Measurements from ENCODE around the gene MAGIX. TPM values are rescaled to one million over a fixed set of nuclear protein-coding genes. Genes with fewer than 3 reads are reported as not detected.

MAGIX gene
- total RNA-seq, 2 experiments from 2014 or later = 0.89 to 0.93 TPM

DNA sequence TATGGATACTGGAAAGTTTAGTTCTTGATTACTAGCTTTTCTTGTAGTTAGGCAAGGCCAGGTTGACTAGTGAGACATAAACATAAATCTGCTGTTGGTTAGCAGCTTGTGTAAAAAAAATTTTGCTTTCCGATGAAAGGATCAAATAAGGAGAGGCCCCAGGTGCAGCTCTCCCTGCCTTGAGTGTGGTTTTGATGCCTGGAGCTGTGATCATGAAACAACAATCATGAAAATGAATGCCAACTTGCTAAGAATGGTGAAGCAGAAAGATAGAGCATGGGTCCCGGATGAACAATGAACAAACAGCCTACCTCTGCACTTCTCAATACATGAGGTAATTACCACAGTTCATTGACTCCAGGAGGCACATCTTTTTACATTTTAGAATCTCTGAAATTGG, 51.9 kb downstream of the MAGIX start:
- ATAC-seq (ENCODE audit: poor library complexity) = no peak
- POLR2A ChIA-PET = no interaction called here

DNA sequence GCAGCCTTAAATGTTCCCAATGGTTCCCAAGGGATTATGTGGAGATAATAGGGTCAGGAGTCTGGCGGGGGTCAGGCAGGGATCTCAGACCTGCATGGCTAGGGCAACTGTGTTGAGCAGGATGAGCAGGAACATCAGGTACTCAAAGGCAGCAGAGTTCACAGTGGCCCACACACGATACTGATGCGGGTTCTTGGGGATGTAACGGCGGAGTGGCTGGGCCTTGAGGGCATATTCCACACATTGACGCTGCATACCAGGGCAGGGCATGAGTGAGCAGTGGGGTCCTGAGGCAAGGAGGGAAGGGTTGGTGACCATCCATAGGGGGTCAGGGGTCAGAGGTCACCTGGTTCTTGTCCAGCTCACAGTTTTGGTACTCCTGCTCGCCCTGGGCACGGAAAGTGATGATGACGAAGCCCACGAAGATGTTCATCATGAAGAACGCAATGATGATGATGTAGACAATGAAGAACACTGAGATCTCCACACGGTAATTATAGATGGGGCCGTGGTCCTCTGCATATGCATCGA, 52.5 kb downstream of the MAGIX start:
- Mint-ChIP-seq H3K9me3 (no peaks in the 10 kb centered on the region), H3K27me3 (no peaks in the 10 kb centered on the region), H3K4me1 (ENCODE audit: low read depth) (no peaks in the 10 kb centered on the region), H3K36me3 (ENCODE audit: low read depth) (no peaks in the 10 kb centered on the region), H3K4me3 (no peak overlapping the region), H3K27ac (no peak overlapping the region)
- Histone ChIP-seq H3K27me3 (ENCODE audit: control insufficient read depth in 1 of 2, insufficient read depth in 2 of 2, low read length in 2 of 2) (no peaks in the 10 kb centered on the region), H3K4me3 (ENCODE audit: low read length) (no peak overlapping the region), H3K36me3 (ENCODE audit: insufficient read depth, low read length) (no peaks in the 10 kb centered on the region), H3K4me1 (ENCODE audit: insufficient read depth, low read length) (no peaks in the 10 kb centered on the region), H3K9me3 (ENCODE audit: control insufficient read depth in 1 of 2, insufficient read depth in 1 of 2, low read length in 2 of 2) (no peaks in the 10 kb centered on the region), H3K27ac (ENCODE audit: low read depth in 1 of 2, low read length in 2 of 2) (no peak overlapping the region)
- TF ChIP-seq, protein P1, sequence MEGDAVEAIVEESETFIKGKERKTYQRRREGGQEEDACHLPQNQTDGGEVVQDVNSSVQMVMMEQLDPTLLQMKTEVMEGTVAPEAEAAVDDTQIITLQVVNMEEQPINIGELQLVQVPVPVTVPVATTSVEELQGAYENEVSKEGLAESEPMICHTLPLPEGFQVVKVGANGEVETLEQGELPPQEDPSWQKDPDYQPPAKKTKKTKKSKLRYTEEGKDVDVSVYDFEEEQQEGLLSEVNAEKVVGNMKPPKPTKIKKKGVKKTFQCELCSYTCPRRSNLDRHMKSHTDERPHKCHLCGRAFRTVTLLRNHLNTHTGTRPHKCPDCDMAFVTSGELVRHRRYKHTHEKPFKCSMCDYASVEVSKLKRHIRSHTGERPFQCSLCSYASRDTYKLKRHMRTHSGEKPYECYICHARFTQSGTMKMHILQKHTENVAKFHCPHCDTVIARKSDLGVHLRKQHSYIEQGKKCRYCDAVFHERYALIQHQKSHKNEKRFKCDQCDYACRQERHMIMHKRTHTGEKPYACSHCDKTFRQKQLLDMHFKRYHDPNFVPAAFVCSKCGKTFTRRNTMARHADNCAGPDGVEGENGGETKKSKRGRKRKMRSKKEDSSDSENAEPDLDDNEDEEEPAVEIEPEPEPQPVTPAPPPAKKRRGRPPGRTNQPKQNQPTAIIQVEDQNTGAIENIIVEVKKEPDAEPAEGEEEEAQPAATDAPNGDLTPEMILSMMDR (IDR thresholded peaks at IDR 0.05) = no peak
- intact Hi-C loops (cut with DNase I, micrococcal nuclease) = no loop called here
- DNase-seq = no peak
- no peak for ATAC-seq (ENCODE audit: poor library complexity)
- CTCF ChIA-PET = no interaction called here
- POLR2A ChIA-PET = no interaction called here

More for the DNA sequence above, 51.9 kb downstream of the MAGIX start:
- H3K27ac ChIP-seq (ENCODE audit: low read depth in 1 of 2, low read length in 2 of 2) = no peak overlapping the region
- CTCF ChIA-PET = no interaction called here
- H3K27ac Mint-ChIP-seq = no peak overlapping the region
- H3K27me3 ChIP-seq (ENCODE audit: control insufficient read depth in 1 of 2, insufficient read depth in 2 of 2, low read length in 2 of 2) = no peaks in the 10 kb centered on the region
- H3K27me3 Mint-ChIP-seq = no peaks in the 10 kb centered on the region
- H3K36me3 ChIP-seq (ENCODE audit: insufficient read depth, low read length) = no peaks in the 10 kb centered on the region
- H3K36me3 Mint-ChIP-seq (ENCODE audit: low read depth) = no peaks in the 10 kb centered on the region
- DNase-seq = no peak
- H3K4me3 ChIP-seq (ENCODE audit: low read length) = no peak overlapping the region
- intact Hi-C loops (cut with DNase I, micrococcal nuclease) = no loop called here
- no peak overlapping the region for H3K4me3 Mint-ChIP-seq
- TF ChIP-seq, protein P1 (IDR thresholded peaks at IDR 0.05) = no peak
- H3K4me1 ChIP-seq (ENCODE audit: insufficient read depth, low read length) = no peaks in the 10 kb centered on the region
- H3K4me1 Mint-ChIP-seq (ENCODE audit: low read depth) = no peaks in the 10 kb centered on the region
- H3K9me3 Mint-ChIP-seq = no peaks in the 10 kb centered on the region
- no peaks in the 10 kb centered on the region for H3K9me3 ChIP-seq (ENCODE audit: control insufficient read depth in 1 of 2, insufficient read depth in 1 of 2, low read length in 2 of 2)

Other genes with a start within 250 kb of the MAGIX start
- gene PIM2, start 243.7 kb upstream of the MAGIX start, total RNA-seq = 100 to 1,000 TPM; 212 to 225 TPM
- gene OTUD5, start 205.2 kb upstream of the MAGIX start, total RNA-seq = 10 to 100 TPM; 81.3 to 92.1 TPM
- gene KCND1, start 190.9 kb upstream of the MAGIX start, total RNA-seq = 1 to 10 TPM; 1.5 to 2.7 TPM
- 100 to 1,000 TPM; 100 to 101 TPM for gene GRIPAP1, start 160.5 kb upstream of the MAGIX start, total RNA-seq
- 10 to 100 TPM; 38.6 to 40.9 TPM for gene TFE3, start 119.4 kb upstream of the MAGIX start, total RNA-seq
- gene CCDC120, start 103.8 kb upstream of the MAGIX start, total RNA-seq = 10 to 100 TPM; 11.5 to 12.2 TPM
- gene PRAF2, start 88.8 kb upstream of the MAGIX start, total RNA-seq = 10 to 100 TPM; 17.1 to 21.0 TPM
- gene WDR45, start 82.9 kb upstream of the MAGIX start, total RNA-seq = 10 to 100 TPM; 74.8 to 78.7 TPM
- gene GPKOW, start 39.0 kb upstream of the MAGIX start, total RNA-seq = 1 to 10 TPM; 8.9 to 9.6 TPM
- gene PLP2, start 9.1 kb downstream of the MAGIX start, total RNA-seq = 100 to 1,000 TPM; 124 to 128 TPM
- gene PRICKLE3, start 23.6 kb downstream of the MAGIX start, total RNA-seq = 1 to 10 TPM; 1.8 to 2.3 TPM
- gene SYP, start 37.4 kb downstream of the MAGIX start, total RNA-seq = under 1 TPM; 0.17 to 0.69 TPM
- 1 to 10 TPM; 1.1 to 1.2 TPM for gene CACNA1F, start 70.6 kb downstream of the MAGIX start, total RNA-seq
- gene CCDC22, start 72.7 kb downstream of the MAGIX start, total RNA-seq = 10 to 100 TPM; 12.7 to 15.8 TPM
- gene FOXP3, start 102.0 kb downstream of the MAGIX start, total RNA-seq = 1 to 10 TPM; 3.7 TPM
- gene PPP1R3F, start 107.0 kb downstream of the MAGIX start, total RNA-seq = 1 to 10 TPM; 8.5 to 9.1 TPM
- not detected for gene GAGE10, start 140.9 kb downstream of the MAGIX start, total RNA-seq
- gene GAGE12J, start 159.3 kb downstream of the MAGIX start, total RNA-seq = not detected
- not detected for gene GAGE13, start 168.8 kb downstream of the MAGIX start, total RNA-seq

All from CD4-positive, alpha-beta T cell (primary cell).